ENCODE data around the gene ABCF3.

GRCh38 chr3:184172681-184173373 is 13.2 kb upstream of the ABCF3 start:
- no peak for TF ChIP-seq CTCF (conservative IDR thresholded peaks at IDR 0.05)
- TF ChIP-seq ZFX (IDR thresholded peaks at IDR 0.05) = no peak

All from C4-2B (cell line).